Measurements from ENCODE around the gene GRIK1. TPM values are rescaled to one million over a fixed set of nuclear protein-coding genes. Genes with fewer than 3 reads are reported as not detected.

Gene GRIK1
- total and polyA plus RNA-seq, 2 donors (not counting 1 experiment from before 2014, with no cell fraction given) = not detected

GRCh38 chr21:29730281-29730680 lies 209.5 kb downstream of the GRIK1 start:
- H3K4me1 ChIP-seq (ENCODE audit: control insufficient read depth in 2 of 2, insufficient read depth in 2 of 2, low read length in 2 of 2) = no peaks in the 10 kb centered on the region
- H3K4me1 Mint-ChIP-seq = no peaks in the 10 kb centered on the region
- intact Hi-C loops (cut with micrococcal nuclease) = no loop called here

GRCh38 chr21:29726044-29726443 lies 213.8 kb downstream of the GRIK1 start:
- Histone ChIP-seq H3K27ac (ENCODE audit: low read length in 2 of 2) (no peak overlapping the region), H3K4me1 (ENCODE audit: control insufficient read depth in 2 of 2, insufficient read depth in 2 of 2, low read length in 2 of 2) (no peaks in the 10 kb centered on the region), H2AFZ (ENCODE audit: insufficient read depth, low read depth, low read length, poor library complexity, severe bottlenecking) (no peak overlapping the region), H3K79me2 (ENCODE audit: control insufficient read depth, insufficient read depth, low read length) (no peaks in the 10 kb centered on the region), H4K20me1 (ENCODE audit: control insufficient read depth, insufficient read depth, low read length, poor library complexity, severe bottlenecking) (no peaks in the 10 kb centered on the region), H3K27me3 (replicated peaks in 1 of 4; ENCODE audit: control extremely low read depth in 1 of 4, control insufficient read depth in 3 of 4, insufficient read depth in 4 of 4, low read length in 3 of 4) (no peaks in the 10 kb centered on the region), H3K9ac (ENCODE audit: low read length) (no peak overlapping the region), H3K4me3 (ENCODE audit: control extremely low read depth in 1 of 5, extremely low read depth in 1 of 5, insufficient read depth in 1 of 5, low read depth in 2 of 5, low read length in 4 of 5) (no peak overlapping the region), H3K4me2 (replicated peaks; ENCODE audit: low read depth, low read length, poor library complexity, severe bottlenecking) (no peak overlapping the region), H3K9me3 (ENCODE audit: control extremely low read depth in 1 of 3, control insufficient read depth in 2 of 3, insufficient read depth in 1 of 3, low read length in 2 of 3) (no peaks in the 10 kb centered on the region), H3K36me3 (replicated peaks in 1 of 2; ENCODE audit: control extremely low read depth in 1 of 2, control insufficient read depth in 1 of 2, extremely low read depth in 1 of 2, insufficient read depth in 2 of 2, low read length in 1 of 2) (no peaks in the 10 kb centered on the region)
- Mint-ChIP-seq H3K27ac (no peak overlapping the region), H3K9me3 (ENCODE audit: insufficient read depth) (no peaks in the 10 kb centered on the region), H3K27me3 (no peaks in the 10 kb centered on the region), H3K4me1 (no peaks in the 10 kb centered on the region), H3K4me3 (no peak overlapping the region)
- intact Hi-C loops (cut with micrococcal nuclease) = no loop called here
- DNase-seq = no peak
- TF ChIP-seq EZH2 (IDR thresholded peaks at IDR 0.05; ENCODE audit: borderline replicate concordance, insufficient read depth, low read depth, low read length, poor library complexity, severe bottlenecking) (no peak), CTCF (IDR thresholded peaks at IDR 0.05) (no peak)
- POLR2A ChIA-PET = no interaction called here
- CTCF ChIA-PET = no interaction called here
- ATAC-seq (ENCODE audit: low read depth) = no peak

More at GRCh38 chr21:29730281-29730680, 209.5 kb downstream of the GRIK1 start:
- Histone ChIP-seq H3K27ac (ENCODE audit: low read length in 2 of 2) (no peak overlapping the region), H4K20me1 (ENCODE audit: control insufficient read depth, insufficient read depth, low read length, poor library complexity, severe bottlenecking) (no peaks in the 10 kb centered on the region), H3K27me3 (replicated peaks in 1 of 4; ENCODE audit: control extremely low read depth in 1 of 4, control insufficient read depth in 3 of 4, insufficient read depth in 4 of 4, low read length in 3 of 4) (no peaks in the 10 kb centered on the region), H3K4me2 (replicated peaks; ENCODE audit: low read depth, low read length, poor library complexity, severe bottlenecking) (no peak overlapping the region), H3K9me3 (ENCODE audit: control extremely low read depth in 1 of 3, control insufficient read depth in 2 of 3, insufficient read depth in 1 of 3, low read length in 2 of 3) (no peaks in the 10 kb centered on the region), H3K9ac (ENCODE audit: low read length) (no peak overlapping the region), H3K4me3 (ENCODE audit: control extremely low read depth in 1 of 5, extremely low read depth in 1 of 5, insufficient read depth in 1 of 5, low read depth in 2 of 5, low read length in 4 of 5) (no peak overlapping the region), H3K79me2 (ENCODE audit: control insufficient read depth, insufficient read depth, low read length) (no peaks in the 10 kb centered on the region), H2AFZ (ENCODE audit: insufficient read depth, low read depth, low read length, poor library complexity, severe bottlenecking) (no peak overlapping the region), H3K36me3 (replicated peaks in 1 of 2; ENCODE audit: control extremely low read depth in 1 of 2, control insufficient read depth in 1 of 2, extremely low read depth in 1 of 2, insufficient read depth in 2 of 2, low read length in 1 of 2) (no peaks in the 10 kb centered on the region)
- DNase-seq (no peak), ATAC-seq (ENCODE audit: low read depth) (no peak)
- ChIA-PET CTCF (no interaction called here), POLR2A (no interaction called here)
- TF ChIP-seq CTCF (IDR thresholded peaks at IDR 0.05) (no peak), EZH2 (IDR thresholded peaks at IDR 0.05; ENCODE audit: borderline replicate concordance, insufficient read depth, low read depth, low read length, poor library complexity, severe bottlenecking) (no peak)
- no peaks in the 10 kb centered on the region for H3K9me3 Mint-ChIP-seq (ENCODE audit: insufficient read depth)
- H3K4me3 Mint-ChIP-seq = no peak overlapping the region
- H3K27me3 Mint-ChIP-seq = no peaks in the 10 kb centered on the region
- WGBS (ENCODE audit: insufficient coverage) = no CpG with 5 or more reads among the region's 1 CpG
- no peak overlapping the region for H3K27ac Mint-ChIP-seq
